ENCODE data around the gene MIOX. TPM values are rescaled to one million over a fixed set of nuclear protein-coding genes. Genes with fewer than 3 reads are reported as not detected.
A peak's percentile ranks its signal among the peaks of the same experiment; 100 is the strongest.

MIOX gene
- total and polyA plus RNA-seq, 2 of the 13 experiments (the other 11 are each of a cell fraction or from before 2014, with no cell fraction given), result 1.5 to 2.9 TPM

DNA sequence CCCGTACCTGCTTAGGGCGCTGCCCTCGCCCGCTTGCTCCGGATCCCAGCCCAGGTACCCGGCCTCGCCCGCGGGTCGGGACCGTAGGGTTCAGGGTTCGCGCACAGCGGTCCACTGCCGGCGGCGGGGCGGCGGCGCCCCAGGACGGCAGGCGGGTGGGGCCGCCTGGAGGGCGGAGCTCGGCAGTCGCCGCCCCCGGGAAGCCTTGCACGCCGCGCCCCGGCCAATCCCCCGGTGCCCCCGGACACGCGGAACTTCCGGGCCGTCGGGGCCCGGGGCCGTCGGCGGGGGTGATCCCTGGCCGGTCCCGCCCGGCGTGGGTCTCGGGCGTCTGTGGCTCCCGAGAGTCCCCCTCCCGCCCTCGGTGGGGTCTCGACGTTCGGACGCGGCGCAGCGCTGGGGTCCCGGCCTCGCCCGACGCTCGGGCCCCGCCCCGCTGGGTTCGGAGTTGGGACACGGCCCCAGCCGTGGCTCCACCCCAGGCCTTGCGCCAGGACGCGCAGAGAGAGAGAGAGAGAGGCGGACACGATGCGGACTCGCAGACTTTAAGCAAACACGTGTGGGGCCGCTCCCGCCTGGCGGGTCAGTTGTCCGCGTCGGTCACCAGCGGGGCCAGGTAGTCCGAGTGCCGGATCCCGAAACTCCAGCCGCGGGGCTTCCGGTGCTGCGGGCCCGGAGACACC lies 43.4 kb downstream of the MIOX start, which contains the start of gene TYMP (continued):
- TF ChIP-seq ARHGAP35 (CRISPR knock-in tag; IDR thresholded peaks at IDR 0.05; ENCODE audit: borderline replicate concordance) (no peak), SUZ12 (IDR thresholded peaks at IDR 0.05; ENCODE audit: low read depth, low read length) (no peak), TGIF2 (CRISPR knock-in tag; IDR thresholded peaks at IDR 0.05) (peak; percentile 40; the same call in 1 of the 2 replicates), ZNF354B (CRISPR knock-in tag; IDR thresholded peaks at IDR 0.05) (no peak), ZNF564 (CRISPR knock-in tag; IDR thresholded peaks at IDR 0.05) (0 out of 2 replicates have a peak, but pooled peaks have one; percentile 37), REL (CRISPR knock-in tag; conservative IDR thresholded peaks at IDR 0.05) (no peak), FOXA3 (CRISPR knock-in tag; IDR thresholded peaks at IDR 0.05) (peak; percentile 56), POLR2G (IDR thresholded peaks at IDR 0.05; ENCODE audit: low read depth, low read length) (peak; percentile 72), ZNF781 (CRISPR knock-in tag; IDR thresholded peaks at IDR 0.05; ENCODE audit: borderline replicate concordance, not compliant biosample characterization) (peak; percentile 52), TEAD3 (CRISPR knock-in tag; optimal IDR thresholded peaks at IDR 0.05; ENCODE audit: borderline replicate concordance) (peak; percentile 7), SNAPC2 (CRISPR knock-in tag; IDR thresholded peaks at IDR 0.05) (no peak)
- TF ChIP-seq, protein P1, sequence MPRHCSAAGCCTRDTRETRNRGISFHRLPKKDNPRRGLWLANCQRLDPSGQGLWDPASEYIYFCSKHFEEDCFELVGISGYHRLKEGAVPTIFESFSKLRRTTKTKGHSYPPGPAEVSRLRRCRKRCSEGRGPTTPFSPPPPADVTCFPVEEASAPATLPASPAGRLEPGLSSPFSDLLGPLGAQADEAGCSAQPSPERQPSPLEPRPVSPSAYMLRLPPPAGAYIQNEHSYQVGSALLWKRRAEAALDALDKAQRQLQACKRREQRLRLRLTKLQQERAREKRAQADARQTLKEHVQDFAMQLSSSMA (CRISPR knock-in tag; IDR thresholded peaks at IDR 0.05), result no peak
- TF ChIP-seq, protein P2, sequence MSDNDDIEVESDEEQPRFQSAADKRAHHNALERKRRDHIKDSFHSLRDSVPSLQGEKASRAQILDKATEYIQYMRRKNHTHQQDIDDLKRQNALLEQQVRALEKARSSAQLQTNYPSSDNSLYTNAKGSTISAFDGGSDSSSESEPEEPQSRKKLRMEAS (IDR thresholded peaks at IDR 0.05), result peak; percentile 91
- TF ChIP-seq, protein P3, sequence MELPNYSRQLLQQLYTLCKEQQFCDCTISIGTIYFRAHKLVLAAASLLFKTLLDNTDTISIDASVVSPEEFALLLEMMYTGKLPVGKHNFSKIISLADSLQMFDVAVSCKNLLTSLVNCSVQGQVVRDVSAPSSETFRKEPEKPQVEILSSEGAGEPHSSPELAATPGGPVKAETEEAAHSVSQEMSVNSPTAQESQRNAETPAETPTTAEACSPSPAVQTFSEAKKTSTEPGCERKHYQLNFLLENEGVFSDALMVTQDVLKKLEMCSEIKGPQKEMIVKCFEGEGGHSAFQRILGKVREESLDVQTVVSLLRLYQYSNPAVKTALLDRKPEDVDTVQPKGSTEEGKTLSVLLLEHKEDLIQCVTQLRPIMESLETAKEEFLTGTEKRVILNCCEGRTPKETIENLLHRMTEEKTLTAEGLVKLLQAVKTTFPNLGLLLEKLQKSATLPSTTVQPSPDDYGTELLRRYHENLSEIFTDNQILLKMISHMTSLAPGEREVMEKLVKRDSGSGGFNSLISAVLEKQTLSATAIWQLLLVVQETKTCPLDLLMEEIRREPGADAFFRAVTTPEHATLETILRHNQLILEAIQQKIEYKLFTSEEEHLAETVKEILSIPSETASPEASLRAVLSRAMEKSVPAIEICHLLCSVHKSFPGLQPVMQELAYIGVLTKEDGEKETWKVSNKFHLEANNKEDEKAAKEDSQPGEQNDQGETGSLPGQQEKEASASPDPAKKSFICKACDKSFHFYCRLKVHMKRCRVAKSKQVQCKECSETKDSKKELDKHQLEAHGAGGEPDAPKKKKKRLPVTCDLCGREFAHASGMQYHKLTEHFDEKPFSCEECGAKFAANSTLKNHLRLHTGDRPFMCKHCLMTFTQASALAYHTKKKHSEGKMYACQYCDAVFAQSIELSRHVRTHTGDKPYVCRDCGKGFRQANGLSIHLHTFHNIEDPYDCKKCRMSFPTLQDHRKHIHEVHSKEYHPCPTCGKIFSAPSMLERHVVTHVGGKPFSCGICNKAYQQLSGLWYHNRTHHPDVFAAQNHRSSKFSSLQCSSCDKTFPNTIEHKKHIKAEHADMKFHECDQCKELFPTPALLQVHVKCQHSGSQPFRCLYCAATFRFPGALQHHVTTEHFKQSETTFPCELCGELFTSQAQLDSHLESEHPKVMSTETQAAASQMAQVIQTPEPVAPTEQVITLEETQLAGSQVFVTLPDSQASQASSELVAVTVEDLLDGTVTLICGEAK (IDR thresholded peaks at IDR 0.05), result no peak
- TF ChIP-seq, protein P3 (CRISPR knock-in tag; IDR thresholded peaks at IDR 0.05), result peak; percentile 39; the same call in 1 of the 2 replicates
- TF ChIP-seq, protein P4, sequence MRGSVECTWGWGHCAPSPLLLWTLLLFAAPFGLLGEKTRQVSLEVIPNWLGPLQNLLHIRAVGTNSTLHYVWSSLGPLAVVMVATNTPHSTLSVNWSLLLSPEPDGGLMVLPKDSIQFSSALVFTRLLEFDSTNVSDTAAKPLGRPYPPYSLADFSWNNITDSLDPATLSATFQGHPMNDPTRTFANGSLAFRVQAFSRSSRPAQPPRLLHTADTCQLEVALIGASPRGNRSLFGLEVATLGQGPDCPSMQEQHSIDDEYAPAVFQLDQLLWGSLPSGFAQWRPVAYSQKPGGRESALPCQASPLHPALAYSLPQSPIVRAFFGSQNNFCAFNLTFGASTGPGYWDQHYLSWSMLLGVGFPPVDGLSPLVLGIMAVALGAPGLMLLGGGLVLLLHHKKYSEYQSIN (CRISPR knock-in tag; IDR thresholded peaks at IDR 0.05; ENCODE audit: borderline replicate concordance), result no peak
- TF ChIP-seq, protein P5, sequence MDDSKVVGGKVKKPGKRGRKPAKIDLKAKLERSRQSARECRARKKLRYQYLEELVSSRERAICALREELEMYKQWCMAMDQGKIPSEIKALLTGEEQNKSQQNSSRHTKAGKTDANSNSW (CRISPR knock-in tag; IDR thresholded peaks at IDR 0.05; ENCODE audit: borderline replicate concordance), result 0 out of 2 replicates have a peak, but pooled peaks have one; percentile 19
- TF ChIP-seq, protein P6, sequence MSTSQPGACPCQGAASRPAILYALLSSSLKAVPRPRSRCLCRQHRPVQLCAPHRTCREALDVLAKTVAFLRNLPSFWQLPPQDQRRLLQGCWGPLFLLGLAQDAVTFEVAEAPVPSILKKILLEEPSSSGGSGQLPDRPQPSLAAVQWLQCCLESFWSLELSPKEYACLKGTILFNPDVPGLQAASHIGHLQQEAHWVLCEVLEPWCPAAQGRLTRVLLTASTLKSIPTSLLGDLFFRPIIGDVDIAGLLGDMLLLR (CRISPR knock-in tag; IDR thresholded peaks at IDR 0.05), result peak; percentile 67; the same call in 1 of the 2 replicates
